Measurements from ENCODE around the gene FAM83F. TPM values are rescaled to one million over a fixed set of nuclear protein-coding genes. Genes with fewer than 3 reads are reported as not detected.

The FAM83F gene
- total RNA-seq, 1 donor, result 2.7 TPM

- no peak overlapping the region for H3K4me3 ChIP-seq (ENCODE audit: low read length)
- no peaks in the 10 kb centered on the region for H3K9me3 ChIP-seq (ENCODE audit: low read depth, low read length)
- no peaks in the 10 kb centered on the region for H3K27me3 ChIP-seq (ENCODE audit: insufficient read depth, low read length)
- peaks cover 7% of the 10 kb centered on the region for H3K4me1 ChIP-seq (ENCODE audit: insufficient read depth, low read length)
Measured at GRCh38 chr22:40027191-40028097, 32.7 kb downstream of the FAM83F start.

DNA sequence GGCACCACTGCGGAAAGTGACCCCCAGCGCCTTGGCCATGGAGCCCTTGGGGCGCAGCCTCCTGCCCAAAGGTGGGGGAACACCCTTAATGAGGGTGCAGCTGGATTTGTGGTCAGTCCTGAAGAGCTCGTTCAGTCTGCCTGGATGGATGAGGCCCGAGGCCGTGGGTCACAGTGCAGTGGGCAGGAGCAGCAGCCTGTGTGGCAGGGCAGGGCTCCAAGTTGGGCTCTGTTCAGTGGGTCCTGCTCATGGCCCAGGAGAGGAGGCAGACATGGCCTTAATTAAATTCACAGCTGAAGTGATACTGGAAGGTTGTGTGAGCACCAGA, 33.3 kb downstream of the FAM83F start:
- no peaks in the 10 kb centered on the region for H3K9me3 ChIP-seq (ENCODE audit: low read depth, low read length)
- H3K4me3 ChIP-seq (ENCODE audit: low read length), result no peak overlapping the region
- no peaks in the 10 kb centered on the region for H3K27me3 ChIP-seq (ENCODE audit: insufficient read depth, low read length)
- H3K4me1 ChIP-seq (ENCODE audit: insufficient read depth, low read length), result peaks cover 7% of the 10 kb centered on the region

DNA sequence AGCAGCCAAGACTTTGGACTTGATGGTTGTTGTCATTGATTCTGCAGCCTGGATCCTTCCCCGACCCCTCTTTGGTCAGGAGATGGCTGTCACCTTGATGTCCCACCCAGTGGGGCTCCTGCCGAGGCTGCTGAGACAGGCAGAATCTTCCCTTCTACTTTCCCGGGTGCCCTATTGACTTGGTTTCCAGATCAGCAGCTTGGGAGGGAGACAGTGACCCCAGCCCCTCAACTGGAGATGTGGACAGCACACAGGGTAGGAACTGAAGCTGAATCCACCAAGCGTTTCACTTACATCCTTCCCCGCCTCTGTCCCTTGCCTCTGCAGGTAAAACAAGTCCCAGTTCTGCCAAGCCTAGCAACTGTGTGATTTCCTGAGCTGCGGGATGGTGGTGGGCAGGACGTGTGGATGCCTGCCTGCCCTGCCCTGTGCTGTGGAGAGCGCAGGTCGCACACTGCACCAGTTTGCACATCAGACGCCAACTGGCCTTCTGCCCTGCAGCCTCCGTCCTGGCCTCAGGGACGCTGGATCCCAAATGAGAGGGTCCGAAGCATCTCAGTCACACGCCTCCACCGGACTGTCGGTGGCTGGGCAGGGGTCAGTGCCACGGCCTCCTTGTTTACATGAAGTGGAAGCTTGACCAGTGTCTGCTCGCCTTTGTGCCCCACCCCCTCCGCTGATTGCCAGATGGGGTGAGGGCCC, 34.6 kb downstream of the FAM83F start:
- Histone ChIP-seq H3K27me3 (ENCODE audit: insufficient read depth, low read length) (no peaks in the 10 kb centered on the region), H3K4me1 (ENCODE audit: insufficient read depth, low read length) (peaks cover 7% of the 10 kb centered on the region), H3K4me3 (ENCODE audit: low read length) (no peak overlapping the region), H3K9me3 (ENCODE audit: low read depth, low read length) (no peaks in the 10 kb centered on the region)

- no peak overlapping the region for H3K4me3 ChIP-seq (ENCODE audit: low read length)
- no peaks in the 10 kb centered on the region for H3K27me3 ChIP-seq (ENCODE audit: insufficient read depth, low read length)
- H3K9me3 ChIP-seq (ENCODE audit: low read depth, low read length), result no peaks in the 10 kb centered on the region
- H3K4me1 ChIP-seq (ENCODE audit: insufficient read depth, low read length), result no peaks in the 10 kb centered on the region
Measured at GRCh38 chr22:40030026-40030757, 35.4 kb downstream of the FAM83F start.

GRCh38 chr22:40030758-40031095, 36.0 kb downstream of the FAM83F start:
- Histone ChIP-seq H3K27me3 (ENCODE audit: insufficient read depth, low read length) (no peaks in the 10 kb centered on the region), H3K4me1 (ENCODE audit: insufficient read depth, low read length) (no peaks in the 10 kb centered on the region), H3K9me3 (ENCODE audit: low read depth, low read length) (no peaks in the 10 kb centered on the region), H3K4me3 (ENCODE audit: low read length) (no peak overlapping the region)

GRCh38 chr22:40031766-40032470, 37.2 kb downstream of the FAM83F start:
- Histone ChIP-seq H3K4me3 (ENCODE audit: low read length) (no peak overlapping the region), H3K9me3 (ENCODE audit: low read depth, low read length) (no peaks in the 10 kb centered on the region), H3K27me3 (ENCODE audit: insufficient read depth, low read length) (no peaks in the 10 kb centered on the region), H3K4me1 (ENCODE audit: insufficient read depth, low read length) (no peaks in the 10 kb centered on the region)

- no peaks in the 10 kb centered on the region for H3K9me3 ChIP-seq (ENCODE audit: low read depth, low read length)
Measured at GRCh38 chr22:40033586-40034380, 39.0 kb downstream of the FAM83F start.

GRCh38 chr22:40035351-40035750, 40.6 kb downstream of the FAM83F start:
- Histone ChIP-seq H3K9me3 (ENCODE audit: low read depth, low read length) (no peaks in the 10 kb centered on the region), H3K4me1 (ENCODE audit: insufficient read depth, low read length) (no peaks in the 10 kb centered on the region), H3K27me3 (ENCODE audit: insufficient read depth, low read length) (no peaks in the 10 kb centered on the region), H3K4me3 (ENCODE audit: low read length) (no peak overlapping the region)

More at GRCh38 chr22:40033586-40034380, 39.0 kb downstream of the FAM83F start:
- Histone ChIP-seq H3K4me1 (ENCODE audit: insufficient read depth, low read length) (no peaks in the 10 kb centered on the region), H3K4me3 (ENCODE audit: low read length) (no peak overlapping the region), H3K27me3 (ENCODE audit: insufficient read depth, low read length) (no peaks in the 10 kb centered on the region)

DNA sequence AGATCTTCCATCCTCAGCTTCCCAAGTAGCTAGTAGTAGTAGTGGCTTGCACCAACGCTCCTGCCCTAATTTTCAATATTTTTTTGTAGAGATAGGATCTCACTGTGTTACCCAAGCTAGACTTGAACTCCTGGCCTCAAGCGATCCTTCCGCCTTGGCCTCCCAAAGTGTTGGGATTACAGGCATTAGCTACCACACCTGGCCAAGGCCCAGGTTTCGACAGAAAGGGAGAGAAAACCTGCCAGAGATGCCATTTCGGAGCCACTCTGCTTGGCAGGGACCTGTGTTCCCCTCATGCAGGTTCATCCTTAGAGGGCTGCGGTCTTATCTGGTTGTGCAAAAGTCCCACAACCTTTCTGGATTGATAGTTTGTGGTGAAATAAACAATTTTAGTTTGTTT, 41.4 kb downstream of the FAM83F start:
- Histone ChIP-seq H3K9me3 (ENCODE audit: low read depth, low read length) (no peaks in the 10 kb centered on the region), H3K4me3 (ENCODE audit: low read length) (no peak overlapping the region), H3K4me1 (ENCODE audit: insufficient read depth, low read length) (peaks cover 7% of the 10 kb centered on the region), H3K27me3 (ENCODE audit: insufficient read depth, low read length) (no peaks in the 10 kb centered on the region)

GRCh38 chr22:40036591-40037225, 42.0 kb downstream of the FAM83F start:
- Histone ChIP-seq H3K27me3 (ENCODE audit: insufficient read depth, low read length) (no peaks in the 10 kb centered on the region), H3K4me3 (ENCODE audit: low read length) (no peak overlapping the region), H3K9me3 (ENCODE audit: low read depth, low read length) (no peaks in the 10 kb centered on the region), H3K4me1 (ENCODE audit: insufficient read depth, low read length) (peaks cover 12% of the 10 kb centered on the region)

GRCh38 chr22:40037320-40037719, 42.6 kb downstream of the FAM83F start:
- peaks cover 12% of the 10 kb centered on the region for H3K4me1 ChIP-seq (ENCODE audit: insufficient read depth, low read length)
- no peak overlapping the region for H3K4me3 ChIP-seq (ENCODE audit: low read length)
- no peaks in the 10 kb centered on the region for H3K9me3 ChIP-seq (ENCODE audit: low read depth, low read length)
- H3K27me3 ChIP-seq (ENCODE audit: insufficient read depth, low read length), result no peaks in the 10 kb centered on the region

GRCh38 chr22:40039482-40040115, 44.8 kb downstream of the FAM83F start:
- Histone ChIP-seq H3K4me3 (ENCODE audit: low read length) (no peak overlapping the region), H3K4me1 (ENCODE audit: insufficient read depth, low read length) (peaks cover 25% of the 10 kb centered on the region), H3K27me3 (ENCODE audit: insufficient read depth, low read length) (no peaks in the 10 kb centered on the region), H3K9me3 (ENCODE audit: low read depth, low read length) (no peaks in the 10 kb centered on the region)

DNA sequence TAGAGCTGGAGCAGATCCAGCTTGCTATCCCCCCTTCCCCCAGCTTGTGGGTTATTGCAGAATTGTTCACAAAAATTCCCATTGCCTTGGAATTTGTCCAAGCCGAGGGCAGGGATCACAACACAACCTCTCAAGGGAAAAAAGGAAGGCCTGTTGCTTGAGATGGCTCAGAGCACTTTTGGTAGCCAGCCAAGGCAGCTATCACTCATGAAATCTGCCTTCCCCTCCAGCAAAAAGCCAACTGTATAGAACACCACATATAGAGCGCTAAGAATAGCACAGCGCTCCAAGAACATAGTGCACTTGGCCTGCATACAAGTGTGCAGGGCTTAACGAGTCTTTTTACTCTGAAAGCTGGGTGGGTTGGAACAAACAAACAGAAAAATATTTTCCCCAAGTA, 46.2 kb downstream of the FAM83F start:
- no peaks in the 10 kb centered on the region for H3K27me3 ChIP-seq (ENCODE audit: insufficient read depth, low read length)
- H3K4me3 ChIP-seq (ENCODE audit: low read length), result no peak overlapping the region
- H3K4me1 ChIP-seq (ENCODE audit: insufficient read depth, low read length), result peaks cover 30% of the 10 kb centered on the region

More for the DNA sequence above, 46.2 kb downstream of the FAM83F start:
- no peaks in the 10 kb centered on the region for H3K9me3 ChIP-seq (ENCODE audit: low read depth, low read length)

Data from mononuclear cell (primary cell).